H1 (cell line): ENCODE results near the gene SLC13A3. TPM values are rescaled to one million over a fixed set of nuclear protein-coding genes. Genes with fewer than 3 reads are reported as not detected.

Experiments used
- CHD1 ChIP-seq: IDR thresholded peaks from 2 replicates; pipeline ENCODE4 v1.6.1; 2012; ENCODE audit warnings: low read depth, low read length, improper control_type of control experiment
- CHD7 ChIP-seq: fragments of 300-600 bp; sonication (generic); IDR thresholded peaks from 2 replicates; pipeline ENCODE4 v1.7.1; 2012; ENCODE audit warnings: low read length, moderate library complexity, mild to moderate bottlenecking, inconsistent platforms; ENCODE audit not compliant: insufficient replicate concordance
- CREB1 ChIP-seq: IDR thresholded peaks from 2 replicates; pipeline ENCODE4 v1.6.1; 2012; ENCODE audit warnings: inconsistent platforms
- GABPA ChIP-seq: IDR thresholded peaks from 2 replicates; pipeline ENCODE4 v1.6.1; 2011; ENCODE audit warnings: mild to moderate bottlenecking, low read length, moderate library complexity, borderline replicate concordance; ENCODE audit not compliant: insufficient read depth
- HDAC2 ChIP-seq, 2 experiments: fragments of 300-600 bp in 1 of 2; sonication (generic) in 1 of 2; IDR thresholded peaks; 2 replicates each; pipeline ENCODE4 v1.6.1; 2011 to 2012; ENCODE audit warnings: low read depth in 2 of 2, low read length in 2 of 2, mild to moderate bottlenecking in 2 of 2, moderate library complexity in 2 of 2, borderline replicate concordance in 1 of 2, inconsistent platforms in 1 of 2
- JUN ChIP-seq: IDR thresholded peaks from 2 replicates; pipeline ENCODE4 v1.6.1; 2011; ENCODE audit warnings: low read depth, mild to moderate bottlenecking, improper control_type of control experiment, low read length
- PHF8 ChIP-seq: fragments of 200-600 bp; sonication (generic); conservative IDR thresholded peaks from 2 replicates; pipeline ENCODE4 v1.7.1; 2012; ENCODE audit warnings: low read depth, mild to moderate bottlenecking, inconsistent platforms, low read length, moderate library complexity
- POLR2A ChIP-seq, 2 experiments: IDR thresholded peaks; 1 replicate in 1 of 2; 2 replicates in 1 of 2; pipeline ENCODE4 v1.6.1; 2011; ENCODE audit warnings: low read depth in 2 of 2, low read length in 2 of 2, mild to moderate bottlenecking in 2 of 2; ENCODE audit errors: control extremely low read depth in 1 of 2
- RNF2 ChIP-seq: fragments of 200-900, 300-1000 bp; sonication (generic); IDR thresholded peaks from 2 replicates; pipeline ENCODE4 v1.7.1; 2016; ENCODE audit warnings: borderline replicate concordance, low read depth, mild to moderate bottlenecking, antibody characterized with exemption, low read length; ENCODE audit not compliant: poor library complexity, severe bottlenecking; ENCODE audit errors: missing control alignments
- YY1 ChIP-seq: IDR thresholded peaks from 2 replicates; pipeline ENCODE4 v1.6.1; 2011; ENCODE audit warnings: low read depth, mild to moderate bottlenecking, low read length
- polyA plus RNA-seq, 7 experiments: library from polyadenylated mRNA; depleted of rRNA in 3 of 7; stranded (reverse) in 5 of 7; unstranded in 2 of 7; fragments of >200 nt in 5 of 7; fragments of 200-250 nt in 2 of 7; gene quantifications; 1 replicate in 5 of 7; 2 replicates in 1 of 7; 4 replicates in 1 of 7; pipeline versions ENCODE4 v1.2.1 to v1.2.3, GENCODE V29; 2011 to 2013; ENCODE audit warnings: missing spikeins in 2 of 7, mixed read lengths in 2 of 7
- total RNA-seq: library from RNA; stranded (reverse); fragmentation: NEBNext Ultra II Directional; extraction: Animal tissue kit (Norgen Biotek cat#: 25700); gene quantifications from 2 replicates; pipeline ENCODE4 v1.2.1, GENCODE V29; 2021

SLC13A3 gene
- total and polyA plus RNA-seq, 2 of the 8 experiments (the other 6 are each of a cell fraction or from before 2014, with no cell fraction given): 9.4 to 12.6 TPM

- TF ChIP-seq CHD7 (no peak), YY1 (no peak), JUN (no peak), PHF8 (no peak), RNF2 (no peak), GABPA (no peak), POLR2A (IDR thresholded peaks at IDR 0.05; ENCODE audit: control extremely low read depth in 1 of 2, low read depth in 2 of 2, low read length in 2 of 2) (no peak), CHD1 (no peak), HDAC2 (IDR thresholded peaks at IDR 0.05; ENCODE audit: borderline replicate concordance in 1 of 2, low read depth in 2 of 2, low read length in 2 of 2) (no peak), CREB1 (no peak)
Observed at GRCh38 chr20:46557231-46557956, 93.9 kb downstream of the SLC13A3 start (continued).
